Prostate gland (tissue), 2 donors: ENCODE measurements around the gene ANKRD12.

ENCODE experiments used
- POLR2A ChIP-seq: fragments of 450-650 bp; IDR thresholded peaks from one replicate; pipeline ENCODE4 v1.6.1; 2016; ENCODE audit warnings: antibody characterized with exemption, mild to moderate bottlenecking
- POLR2AphosphoS5 ChIP-seq: sonication (generic); formaldehyde crosslinking; IDR thresholded peaks from one replicate; pipeline ENCODE4 v1.6.1; 2017; ENCODE audit warnings: antibody characterized with exemption
- TF ChIP-seq, protein P1 (sequence below), 4 experiments: fragments of 200-600 bp in 2 of 4; fragments of 450-650 bp in 2 of 4; sonication (generic) in 2 of 4; IDR thresholded peaks; 1 replicate in 3 of 4; 2 replicates in 1 of 4; pipeline ENCODE4 v1.5.1; 2016 to 2019; ENCODE audit warnings: antibody characterized with exemption in 4 of 4, mild to moderate bottlenecking in 2 of 4, moderate library complexity in 2 of 4

DNA sequence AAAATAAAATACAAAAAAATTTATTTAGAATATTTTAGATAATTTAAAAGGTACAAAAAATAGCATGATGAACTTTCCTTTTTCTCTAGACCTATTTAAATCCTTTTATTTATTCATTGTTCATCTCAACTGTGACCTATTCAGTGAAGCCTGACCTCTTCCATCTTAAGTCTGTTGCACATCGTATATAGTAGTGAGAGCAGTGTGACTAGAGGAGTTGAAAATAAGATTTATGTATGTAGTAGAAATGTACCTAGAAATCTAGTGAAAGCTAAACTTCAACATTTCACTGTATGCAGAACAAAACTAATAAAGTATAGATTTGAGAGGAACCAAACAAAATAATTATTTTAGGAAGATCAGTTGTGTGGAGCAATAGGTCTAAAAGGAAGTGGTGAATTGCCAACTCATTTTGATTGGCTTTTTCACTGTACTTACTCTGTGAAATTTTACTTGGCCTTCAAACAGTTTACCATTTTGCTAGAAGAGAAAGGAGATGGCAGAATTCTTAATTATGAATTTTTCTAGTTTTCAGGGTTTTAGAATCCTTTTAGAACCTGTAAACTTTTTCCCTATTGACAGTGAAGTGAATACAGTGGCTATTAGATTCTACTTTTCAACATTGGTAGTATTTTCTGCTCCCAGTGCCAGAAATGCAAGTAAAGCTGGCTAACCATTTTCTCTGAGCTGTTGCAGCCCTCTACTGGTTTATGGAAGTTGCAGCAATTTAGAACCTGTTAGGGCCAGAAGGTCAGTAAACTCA lies 11.0 kb downstream of the ANKRD12 start:
- TF ChIP-seq, protein P1, sequence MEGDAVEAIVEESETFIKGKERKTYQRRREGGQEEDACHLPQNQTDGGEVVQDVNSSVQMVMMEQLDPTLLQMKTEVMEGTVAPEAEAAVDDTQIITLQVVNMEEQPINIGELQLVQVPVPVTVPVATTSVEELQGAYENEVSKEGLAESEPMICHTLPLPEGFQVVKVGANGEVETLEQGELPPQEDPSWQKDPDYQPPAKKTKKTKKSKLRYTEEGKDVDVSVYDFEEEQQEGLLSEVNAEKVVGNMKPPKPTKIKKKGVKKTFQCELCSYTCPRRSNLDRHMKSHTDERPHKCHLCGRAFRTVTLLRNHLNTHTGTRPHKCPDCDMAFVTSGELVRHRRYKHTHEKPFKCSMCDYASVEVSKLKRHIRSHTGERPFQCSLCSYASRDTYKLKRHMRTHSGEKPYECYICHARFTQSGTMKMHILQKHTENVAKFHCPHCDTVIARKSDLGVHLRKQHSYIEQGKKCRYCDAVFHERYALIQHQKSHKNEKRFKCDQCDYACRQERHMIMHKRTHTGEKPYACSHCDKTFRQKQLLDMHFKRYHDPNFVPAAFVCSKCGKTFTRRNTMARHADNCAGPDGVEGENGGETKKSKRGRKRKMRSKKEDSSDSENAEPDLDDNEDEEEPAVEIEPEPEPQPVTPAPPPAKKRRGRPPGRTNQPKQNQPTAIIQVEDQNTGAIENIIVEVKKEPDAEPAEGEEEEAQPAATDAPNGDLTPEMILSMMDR (IDR thresholded peaks at IDR 0.05): peak in 3 of 4 experiments; percentile 52 to 80 (median 78)
- TF ChIP-seq POLR2A (no peak), POLR2AphosphoS5 (peak; percentile 62)
